ENCODE data around the gene PKHD1.

GRCh38 chr6:51932956-51933355, 154.5 kb downstream of the PKHD1 start:
- no peak for TF ChIP-seq CTCF (conservative IDR thresholded peaks at IDR 0.05; ENCODE audit: low read depth, low read length)
- TF ChIP-seq EZH2 (IDR thresholded peaks at IDR 0.05; ENCODE audit: borderline replicate concordance, low read depth, low read length, poor library complexity, severe bottlenecking): no peak
